GM23248 (cell line): Measurements from ENCODE around the gene PTPRN2.
"Not testable (repeated sequence)": the region's sequence is repeated elsewhere in the genome, so short reads cannot be mapped to it uniquely, and the experiment has no call there.

Source experiments
- EZH2 ChIP-seq: fragments of 200-600 bp; sonication (generic); IDR thresholded peaks from 2 replicates; pipeline ENCODE4 v1.6.1; 2018; ENCODE audit warnings: antibody characterized with exemption, mild to moderate bottlenecking; ENCODE audit not compliant: insufficient read depth, poor library complexity, severe bottlenecking
- EZH2phosphoT487 ChIP-seq: fragments of 200-600 bp; sonication (generic); IDR thresholded peaks from 2 replicates; pipeline ENCODE4 v1.6.1; 2018; ENCODE audit warnings: antibody characterized with exemption, moderate library complexity, mild to moderate bottlenecking, low read depth; ENCODE audit not compliant: insufficient read depth

- TF ChIP-seq EZH2, EZH2phosphoT487: not testable (repeated sequence)
These were observed 1024.9 kb downstream of the PTPRN2 start for GRCh38 chr7:157562522-157563398.
